Small intestine (tissue), 7 donors: ENCODE measurements around the gene SHFL. TPM values are rescaled to one million over a fixed set of nuclear protein-coding genes. Genes with fewer than 3 reads are reported as not detected.

Experiments used
- DNase-seq, 2 donors: peaks; one replicate each; pipeline versions ENCODE4 v3.0.0 to v3.0.0-alpha.2; 2013
- FAIRE-seq: peaks from 2 replicates; lab custom pipeline; 2012; peaks lifted over from hg19 to GRCh38; lab: Jason Lieb, UNC
- H3K27ac ChIP-seq, 3 donors: one replicate each; pipeline ENCODE4 v1.5.1; 2013; ENCODE audit warnings: low read length in 2 of 3, mild to moderate bottlenecking in 2 of 3, control low read depth in 1 of 3, inconsistent platforms in 1 of 3, low read depth in 1 of 3, moderate library complexity in 1 of 3
- H3K27me3 ChIP-seq, 3 donors: one replicate each; pipeline ENCODE4 v1.6.1; 2013; ENCODE audit warnings: low read length in 3 of 3, inconsistent platforms in 1 of 3; ENCODE audit not compliant: control insufficient read depth in 3 of 3, insufficient read depth in 3 of 3
- H3K36me3 ChIP-seq, 3 donors: one replicate each; pipeline ENCODE4 v1.6.1; 2013; ENCODE audit warnings: low read length in 3 of 3, inconsistent platforms in 1 of 3, low read depth in 1 of 3, mild to moderate bottlenecking in 1 of 3, moderate library complexity in 1 of 3; ENCODE audit not compliant: control insufficient read depth in 3 of 3, insufficient read depth in 2 of 3
- H3K4me1 ChIP-seq, 3 donors: one replicate each; pipeline ENCODE4 v1.6.1; 2013; ENCODE audit warnings: low read length in 2 of 3, inconsistent platforms in 1 of 3, low read depth in 1 of 3, mild to moderate bottlenecking in 1 of 3, moderate library complexity in 1 of 3; ENCODE audit not compliant: control insufficient read depth in 3 of 3, insufficient read depth in 2 of 3
- H3K4me3 ChIP-seq, 3 donors: one replicate each; pipeline ENCODE4 v1.5.1; 2013; ENCODE audit warnings: low read length in 3 of 3, control low read depth in 1 of 3, inconsistent platforms in 1 of 3, low read depth in 1 of 3, mild to moderate bottlenecking in 1 of 3, moderate library complexity in 1 of 3
- H3K9me3 ChIP-seq, 2 donors: one replicate each; pipeline ENCODE4 v1.6.1; 2013; ENCODE audit warnings: low read depth in 1 of 2, low read length in 1 of 2; ENCODE audit not compliant: control insufficient read depth in 2 of 2, insufficient read depth in 1 of 2
- WGBS, 3 donors: extraction: QIAGEN DNeasy Blood & Tissue Kit; methylation state at CpG; one replicate each; pipeline ENCODE4 v1.1.7; 2013; 5-methylcytosine and 5-hydroxymethylcytosine counted together
- polyA plus RNA-seq, 4 donors: library from polyadenylated mRNA; stranded (reverse) in 3 of 4; unstranded in 1 of 4; fragments of 200-250 nt in 3 of 4; fragments of 120-200 nt in 1 of 4; gene quantifications; one replicate each; pipeline versions ENCODE4 v1.2.1 to v1.2.3, GENCODE V29; 2013
- donor health status: healthy with polysubstance abuse.
- donor health status: control.
- donor health status: control.
- donor health status: Bipolar disorder and iron deficiency.
- donor health status: healthy.

SHFL gene
- polyA plus RNA-seq, 4 donors = 32.5 to 60.8 (median 37.0) TPM

DNA sequence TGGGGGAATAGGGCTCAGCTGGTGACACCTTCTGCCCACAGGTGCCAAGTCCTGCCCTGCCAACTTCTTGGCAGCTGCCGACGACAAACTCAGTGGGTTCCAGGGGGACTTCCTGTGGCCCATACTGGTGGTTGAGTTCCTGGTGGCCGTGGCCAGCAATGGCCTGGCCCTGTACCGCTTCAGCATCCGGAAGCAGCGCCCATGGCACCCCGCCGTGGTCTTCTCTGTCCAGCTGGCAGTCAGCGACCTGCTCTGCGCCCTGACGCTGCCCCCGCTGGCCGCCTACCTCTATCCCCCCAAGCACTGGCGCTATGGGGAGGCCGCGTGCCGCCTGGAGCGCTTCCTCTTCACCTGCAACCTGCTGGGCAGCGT lies 27.5 kb downstream of the SHFL start:
- no peaks in the 10 kb centered on the region for H3K27me3 ChIP-seq
- H3K36me3 ChIP-seq = peaks cover 16 to 93% (median 26%) of the 10 kb centered on the region in 3 donors
- H3K9me3 ChIP-seq = no peaks in the 10 kb centered on the region
- 65 to 70% (median 67%) methylated on average over 18 to 19 of the region's 19 CpGs for WGBS, 3 donors
- H3K4me1 ChIP-seq = peaks cover 0 to 11% (median 0%) of the 10 kb centered on the region in 3 donors
- H3K4me3 ChIP-seq = no peak overlapping the region
- FAIRE-seq (no peak), DNase-seq (no peak)
- peak overlapping the region in 1 of 3 donors; percentile 32 for H3K27ac ChIP-seq

GRCh38 chr19:10113964-10114650 lies 28.0 kb downstream of the SHFL start:
- peaks cover 16 to 92% (median 26%) of the 10 kb centered on the region in 3 donors for H3K36me3 ChIP-seq
- FAIRE-seq (no peak), DNase-seq (no peak)
- no peaks in the 10 kb centered on the region for H3K27me3 ChIP-seq
- no peaks in the 10 kb centered on the region for H3K9me3 ChIP-seq
- no peak overlapping the region for H3K27ac ChIP-seq
- 87 to 90% (median 89%) methylated on average over 36 to 43 of the region's 43 CpGs for WGBS, 3 donors
- peaks cover 0 to 15% (median 0%) of the 10 kb centered on the region in 3 donors for H3K4me1 ChIP-seq
- no peak overlapping the region for H3K4me3 ChIP-seq

DNA sequence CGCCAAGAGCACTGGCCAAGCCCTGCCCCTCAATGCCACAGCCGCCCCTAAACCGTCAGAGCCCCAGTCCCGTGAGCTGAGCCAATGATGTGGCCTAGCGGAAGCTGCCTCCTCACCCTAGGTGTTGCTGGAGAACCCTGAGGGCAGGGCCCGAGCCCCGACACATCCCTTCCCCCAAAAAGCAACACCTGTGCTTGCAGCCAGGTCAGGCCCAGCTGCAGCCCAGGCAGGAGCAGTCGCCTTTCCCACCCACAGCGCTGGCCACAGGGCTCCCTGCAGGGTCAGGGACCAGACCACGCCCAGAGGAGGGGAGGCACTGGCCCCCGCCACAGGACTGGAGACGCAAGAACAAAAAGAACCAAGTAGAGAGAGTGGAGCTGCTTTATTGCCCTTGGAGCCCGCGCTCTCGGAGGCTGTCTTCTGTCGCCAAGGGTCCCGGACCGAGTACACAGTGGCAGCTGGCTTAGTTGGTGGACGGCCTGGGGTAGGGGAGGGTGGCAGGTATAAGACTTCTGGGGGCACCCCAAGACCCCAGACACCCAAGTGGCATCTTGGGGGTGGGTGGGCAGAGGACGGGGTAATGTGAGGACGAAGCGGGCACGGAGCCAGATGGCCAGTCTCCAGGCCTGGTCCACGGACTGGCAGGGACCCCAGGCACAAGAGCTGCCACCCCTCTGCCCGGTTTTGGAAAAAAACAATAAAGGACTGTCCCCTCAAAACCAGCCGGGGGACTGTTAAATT lies 28.7 kb downstream of the SHFL start:
- DNase-seq (no peak), FAIRE-seq (no peak)
- Histone ChIP-seq H3K27ac (no peak overlapping the region), H3K4me3 (no peak overlapping the region), H3K36me3 (peaks cover 16 to 85% (median 26%) of the 10 kb centered on the region in 3 donors), H3K9me3 (no peaks in the 10 kb centered on the region), H3K27me3 (no peaks in the 10 kb centered on the region), H3K4me1 (peaks cover 0 to 15% (median 0%) of the 10 kb centered on the region in 3 donors)
- 78 to 81% (median 81%) methylated on average over 25 to 26 of the region's 26 CpGs for WGBS, 3 donors

- FAIRE-seq (no peak), DNase-seq (no peak)
- H3K27ac ChIP-seq = no peak overlapping the region
- peaks cover 0 to 16% (median 0%) of the 10 kb centered on the region in 3 donors for H3K4me1 ChIP-seq
- no peaks in the 10 kb centered on the region for H3K9me3 ChIP-seq
- H3K27me3 ChIP-seq = no peaks in the 10 kb centered on the region
- WGBS, 3 donors = 84 to 92% (median 89%) methylated on average over 44 to 45 of the region's 45 CpGs
- H3K36me3 ChIP-seq = peaks cover 15 to 78% (median 19%) of the 10 kb centered on the region in 3 donors
- H3K4me3 ChIP-seq = no peak overlapping the region
These were observed 29.4 kb downstream of the SHFL start for GRCh38 chr19:10115392-10116084.

DNA sequence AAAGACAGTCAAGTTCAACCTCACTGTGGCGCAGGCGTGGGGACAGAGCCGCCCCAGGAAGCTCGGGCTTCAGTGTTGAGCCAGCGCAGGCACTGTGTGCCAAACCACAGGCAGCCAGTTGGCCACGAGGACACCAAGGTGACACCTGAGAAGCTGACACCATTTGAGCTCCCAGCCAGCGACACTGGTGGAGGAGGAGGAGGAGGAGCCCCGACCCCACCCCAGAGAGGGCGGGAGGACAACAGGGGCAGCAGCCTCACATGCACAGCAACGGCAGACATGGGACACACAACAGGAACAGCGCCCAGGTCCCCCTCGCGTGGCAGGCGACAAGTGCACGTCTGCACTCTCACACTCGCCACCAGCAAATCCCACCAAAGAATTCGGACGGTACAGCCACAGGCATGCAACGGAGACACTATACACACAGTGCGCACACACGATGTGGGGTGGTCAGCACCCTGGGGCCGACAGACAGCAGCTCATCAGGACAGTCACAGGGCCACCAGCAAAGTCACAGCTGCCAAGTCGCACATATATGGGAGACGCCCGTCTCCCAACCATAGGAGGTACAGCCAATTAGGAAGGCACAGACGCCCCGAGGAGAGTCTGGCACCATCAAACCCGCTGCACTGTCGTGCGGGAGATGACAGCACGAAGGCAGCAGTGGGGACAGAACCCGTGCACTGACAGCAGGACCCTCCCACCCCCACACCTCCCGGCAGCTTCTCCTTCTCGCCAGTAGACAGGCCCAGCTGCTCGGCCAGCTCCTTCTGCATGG lies 30.2 kb downstream of the SHFL start:
- no peak for FAIRE-seq
- H3K4me1 ChIP-seq = peaks cover 0 to 16% (median 0%) of the 10 kb centered on the region in 3 donors

DNA sequence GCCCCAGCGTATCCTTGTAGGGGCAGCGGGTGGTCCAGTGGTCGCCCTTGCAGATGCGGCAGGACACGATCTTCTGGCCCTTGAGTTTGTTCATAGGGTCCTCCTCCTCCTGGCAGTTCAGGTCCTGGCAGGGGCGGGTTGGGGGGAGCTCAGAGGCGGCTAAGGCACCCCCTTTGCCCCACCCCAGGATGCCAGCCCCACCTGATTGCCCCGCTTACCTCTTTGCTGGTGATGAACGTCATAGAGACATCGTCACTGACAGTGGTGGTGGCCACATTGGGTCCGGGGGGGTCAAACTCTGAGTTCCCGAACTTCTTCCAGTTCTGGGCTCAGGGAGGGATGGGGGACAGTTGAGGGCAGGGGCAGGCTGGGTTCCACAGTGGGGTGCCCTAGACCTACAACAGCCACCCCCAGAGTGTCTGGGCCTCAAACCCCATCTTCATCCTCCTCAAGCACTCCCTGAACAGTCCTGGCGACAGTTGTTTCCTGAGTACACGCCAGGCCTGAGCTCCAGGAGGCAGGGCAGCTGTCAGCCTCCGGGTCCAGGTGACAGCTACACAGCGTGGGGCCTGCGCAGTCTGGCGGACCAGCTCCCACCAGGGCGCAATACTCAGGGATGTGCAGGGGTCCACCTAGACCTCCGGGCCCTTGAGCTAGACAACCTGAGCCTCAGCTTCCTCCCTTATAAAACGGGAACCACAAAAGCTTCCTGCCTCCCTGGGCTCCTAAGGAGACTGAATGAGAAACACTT lies 30.9 kb downstream of the SHFL start:
- DNase-seq (no peak), FAIRE-seq (no peak)
- Histone ChIP-seq H3K9me3 (no peaks in the 10 kb centered on the region), H3K27ac (no peak overlapping the region), H3K4me1 (peaks cover 0 to 16% (median 0%) of the 10 kb centered on the region in 3 donors), H3K27me3 (no peaks in the 10 kb centered on the region), H3K36me3 (peaks cover 15 to 63% (median 16%) of the 10 kb centered on the region in 3 donors), H3K4me3 (no peak overlapping the region)
- WGBS, 3 donors = 89 to 90% (median 90%) methylated on average over 20 to 21 of the region's 21 CpGs

More for the DNA sequence above, 30.2 kb downstream of the SHFL start:
- Histone ChIP-seq H3K27ac (no peak overlapping the region), H3K27me3 (no peaks in the 10 kb centered on the region), H3K36me3 (peaks cover 15 to 70% (median 16%) of the 10 kb centered on the region in 3 donors), H3K9me3 (no peaks in the 10 kb centered on the region), H3K4me3 (no peak overlapping the region)
- 85 to 88% (median 87%) methylated on average over 35 of the region's 35 CpGs for WGBS, 3 donors
- no peak for DNase-seq

GRCh38 chr19:10118960-10119359 lies 32.8 kb downstream of the SHFL start:
- FAIRE-seq (no peak), DNase-seq (no peak)
- Histone ChIP-seq H3K27ac (peak overlapping the region in 1 of 3 donors; percentile 59), H3K4me1 (peaks cover 0 to 5% (median 0%) of the 10 kb centered on the region in 3 donors), H3K27me3 (no peaks in the 10 kb centered on the region), H3K4me3 (peak overlapping the region; percentile 82 to 99 (median 88)), H3K36me3 (peaks cover 13 to 49% (median 15%) of the 10 kb centered on the region in 3 donors), H3K9me3 (no peaks in the 10 kb centered on the region)
- 17 to 41% (median 22%) methylated on average over 11 to 12 of the region's 12 CpGs for WGBS, 3 donors
